HG03097 (cell line): ENCODE results near the gene GRB2.

ENCODE experiments used
- ATAC-seq: cut with Tn5 transposase; IDR thresholded peaks from one replicate; pipeline ENCODE4 v1.9.1; 2021; ENCODE audit not compliant: unreplicated experiment, low FRiP score

Gene GRB2

GRCh38 chr17:75416006-75416405 lies 10.5 kb upstream of the GRB2 start:
- ATAC-seq = no peak

GRCh38 chr17:75414488-75414887 lies 9.0 kb upstream of the GRB2 start:
- no peak for ATAC-seq

- peak; percentile 65 for ATAC-seq
Observed at GRCh38 chr17:75412455-75413317, 7.2 kb upstream of the GRB2 start.

GRCh38 chr17:75411328-75412067 lies 6.0 kb upstream of the GRB2 start:
- ATAC-seq = no peak

- ATAC-seq = no peak
Observed at GRCh38 chr17:75410141-75410540, 4.7 kb upstream of the GRB2 start.

GRCh38 chr17:75407655-75408352 lies 2.3 kb upstream of the GRB2 start:
- ATAC-seq = no peak

- ATAC-seq = no peak
Observed at GRCh38 chr17:75406222-75406615, 741 bp upstream of the GRB2 start.

GRCh38 chr17:75404731-75405364 lies 630 bp downstream of the GRB2 start:
- ATAC-seq = peak; percentile 23

- ATAC-seq = no peak
Observed at GRCh38 chr17:75404223-75404730, 1.2 kb downstream of the GRB2 start.

GRCh38 chr17:75403131-75403530 lies 2.3 kb downstream of the GRB2 start:
- no peak for ATAC-seq

GRCh38 chr17:75402026-75402425 lies 3.5 kb downstream of the GRB2 start:
- ATAC-seq = no peak

- no peak for ATAC-seq
Observed at GRCh38 chr17:75400326-75400939, 5.0 kb downstream of the GRB2 start.

GRCh38 chr17:75398279-75398678 lies 7.2 kb downstream of the GRB2 start:
- no peak for ATAC-seq

- no peak for ATAC-seq
Observed at GRCh38 chr17:75397217-75397616, 8.3 kb downstream of the GRB2 start.

GRCh38 chr17:75396796-75397195 lies 8.7 kb downstream of the GRB2 start:
- ATAC-seq = no peak

- no peak for ATAC-seq
Observed at GRCh38 chr17:75396025-75396424, 9.5 kb downstream of the GRB2 start.

GRCh38 chr17:75394332-75394918 lies 11.1 kb downstream of the GRB2 start:
- ATAC-seq = no peak

GRCh38 chr17:75393523-75394331 lies 11.8 kb downstream of the GRB2 start:
- peak; percentile 58 for ATAC-seq

GRCh38 chr17:75392559-75392958 lies 12.9 kb downstream of the GRB2 start:
- no peak for ATAC-seq
